ENCODE results near the gene CDH4.

- TF ChIP-seq, protein P1, sequence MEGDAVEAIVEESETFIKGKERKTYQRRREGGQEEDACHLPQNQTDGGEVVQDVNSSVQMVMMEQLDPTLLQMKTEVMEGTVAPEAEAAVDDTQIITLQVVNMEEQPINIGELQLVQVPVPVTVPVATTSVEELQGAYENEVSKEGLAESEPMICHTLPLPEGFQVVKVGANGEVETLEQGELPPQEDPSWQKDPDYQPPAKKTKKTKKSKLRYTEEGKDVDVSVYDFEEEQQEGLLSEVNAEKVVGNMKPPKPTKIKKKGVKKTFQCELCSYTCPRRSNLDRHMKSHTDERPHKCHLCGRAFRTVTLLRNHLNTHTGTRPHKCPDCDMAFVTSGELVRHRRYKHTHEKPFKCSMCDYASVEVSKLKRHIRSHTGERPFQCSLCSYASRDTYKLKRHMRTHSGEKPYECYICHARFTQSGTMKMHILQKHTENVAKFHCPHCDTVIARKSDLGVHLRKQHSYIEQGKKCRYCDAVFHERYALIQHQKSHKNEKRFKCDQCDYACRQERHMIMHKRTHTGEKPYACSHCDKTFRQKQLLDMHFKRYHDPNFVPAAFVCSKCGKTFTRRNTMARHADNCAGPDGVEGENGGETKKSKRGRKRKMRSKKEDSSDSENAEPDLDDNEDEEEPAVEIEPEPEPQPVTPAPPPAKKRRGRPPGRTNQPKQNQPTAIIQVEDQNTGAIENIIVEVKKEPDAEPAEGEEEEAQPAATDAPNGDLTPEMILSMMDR (IDR thresholded peaks at IDR 0.05) = no peak
- no peak for TF ChIP-seq POLR2A (IDR thresholded peaks at IDR 0.05)
Measured at GRCh38 chr20:61510778-61511330, 258.8 kb downstream of the CDH4 start.
